ENCODE results near the gene MIOX. TPM values are rescaled to one million over a fixed set of nuclear protein-coding genes. Genes with fewer than 3 reads are reported as not detected.

MIOX gene
- total and polyA plus RNA-seq, 2 of the 13 experiments (the other 11 are each of a cell fraction or from before 2014, with no cell fraction given) = 1.5 to 2.9 TPM

DNA sequence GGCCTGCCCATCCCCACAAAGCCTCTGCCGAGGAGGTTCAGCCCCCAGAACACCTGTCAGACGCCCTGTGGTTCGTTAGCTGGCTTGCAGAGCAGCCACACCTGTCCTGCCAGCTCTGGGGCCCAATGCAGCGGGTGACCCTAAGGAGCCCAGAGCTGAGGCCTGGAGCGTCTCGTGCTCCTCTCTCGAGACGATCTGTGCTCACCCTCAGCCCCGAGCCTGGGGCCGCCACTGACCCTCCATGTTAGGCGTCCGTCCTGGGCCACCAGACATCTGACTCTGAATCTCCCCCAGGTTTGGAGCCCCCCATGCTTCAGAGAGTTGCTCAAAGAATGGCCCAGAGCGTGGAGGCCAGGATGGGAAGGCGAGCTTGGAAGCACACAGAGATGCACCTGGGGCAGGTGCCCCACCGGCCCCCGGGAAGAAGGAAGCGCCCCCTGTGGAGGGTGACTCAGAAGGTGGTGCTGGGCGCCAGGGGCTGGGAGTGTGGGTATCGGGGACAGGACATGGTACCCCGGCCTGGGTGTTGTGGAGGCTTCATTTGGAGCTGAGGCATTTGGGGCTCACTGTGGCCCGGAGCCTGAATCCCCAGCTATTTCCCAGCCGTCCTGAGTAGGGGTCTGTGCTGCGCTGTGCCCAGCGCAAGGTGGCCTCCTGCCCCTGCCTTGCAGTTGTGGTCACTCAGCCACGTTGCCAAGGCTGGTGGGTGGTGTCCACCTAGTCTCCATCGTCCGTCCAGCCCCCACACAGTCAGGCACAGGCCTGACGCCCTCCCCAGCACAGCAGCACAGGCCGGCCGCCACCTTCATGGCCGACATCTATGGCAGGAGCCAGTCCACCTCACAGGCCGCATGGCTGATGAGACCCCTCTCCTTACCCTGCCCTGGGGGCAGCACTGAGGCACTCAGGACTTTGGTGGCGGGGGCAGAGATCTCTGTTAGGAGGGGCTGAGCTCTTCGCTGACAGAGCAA, 48.1 kb upstream of the MIOX start:
- Histone ChIP-seq H2AFZ (ENCODE audit: low read length) (no peak overlapping the region), H3K79me2 (ENCODE audit: insufficient read depth, low read length) (no peaks in the 10 kb centered on the region)
- 94% methylated on average over 21 of the region's 34 CpGs for WGBS (ENCODE audit: low lambda C conversion rate)
- TF ChIP-seq NFRKB (IDR thresholded peaks at IDR 0.05) (no peak), SNAI1 (CRISPR knock-in tag; IDR thresholded peaks at IDR 0.05; ENCODE audit: borderline replicate concordance) (no peak), AGO2 (optimal IDR thresholded peaks at IDR 0.05; ENCODE audit: low read depth, low read length) (peak; percentile 16), MIER3 (CRISPR knock-in tag; IDR thresholded peaks at IDR 0.05; ENCODE audit: borderline replicate concordance) (no peak), KLF11 (CRISPR knock-in tag; IDR thresholded peaks at IDR 0.05) (no peak), RBFOX2 (IDR thresholded peaks at IDR 0.05; ENCODE audit: low read depth, low read length) (peak; percentile 15; the same call in 1 of the 2 replicates), PCBP1 (IDR thresholded peaks at IDR 0.05; ENCODE audit: borderline replicate concordance, low read depth, low read length) (no peak), XBP1 (CRISPR knock-in tag; IDR thresholded peaks at IDR 0.05) (no peak)
- TF ChIP-seq, protein P1, sequence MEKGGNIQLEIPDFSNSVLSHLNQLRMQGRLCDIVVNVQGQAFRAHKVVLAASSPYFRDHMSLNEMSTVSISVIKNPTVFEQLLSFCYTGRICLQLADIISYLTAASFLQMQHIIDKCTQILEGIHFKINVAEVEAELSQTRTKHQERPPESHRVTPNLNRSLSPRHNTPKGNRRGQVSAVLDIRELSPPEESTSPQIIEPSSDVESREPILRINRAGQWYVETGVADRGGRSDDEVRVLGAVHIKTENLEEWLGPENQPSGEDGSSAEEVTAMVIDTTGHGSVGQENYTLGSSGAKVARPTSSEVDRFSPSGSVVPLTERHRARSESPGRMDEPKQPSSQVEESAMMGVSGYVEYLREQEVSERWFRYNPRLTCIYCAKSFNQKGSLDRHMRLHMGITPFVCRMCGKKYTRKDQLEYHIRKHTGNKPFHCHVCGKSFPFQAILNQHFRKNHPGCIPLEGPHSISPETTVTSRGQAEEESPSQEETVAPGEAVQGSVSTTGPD (CRISPR knock-in tag; IDR thresholded peaks at IDR 0.05) = no peak
- TF ChIP-seq, protein P2, sequence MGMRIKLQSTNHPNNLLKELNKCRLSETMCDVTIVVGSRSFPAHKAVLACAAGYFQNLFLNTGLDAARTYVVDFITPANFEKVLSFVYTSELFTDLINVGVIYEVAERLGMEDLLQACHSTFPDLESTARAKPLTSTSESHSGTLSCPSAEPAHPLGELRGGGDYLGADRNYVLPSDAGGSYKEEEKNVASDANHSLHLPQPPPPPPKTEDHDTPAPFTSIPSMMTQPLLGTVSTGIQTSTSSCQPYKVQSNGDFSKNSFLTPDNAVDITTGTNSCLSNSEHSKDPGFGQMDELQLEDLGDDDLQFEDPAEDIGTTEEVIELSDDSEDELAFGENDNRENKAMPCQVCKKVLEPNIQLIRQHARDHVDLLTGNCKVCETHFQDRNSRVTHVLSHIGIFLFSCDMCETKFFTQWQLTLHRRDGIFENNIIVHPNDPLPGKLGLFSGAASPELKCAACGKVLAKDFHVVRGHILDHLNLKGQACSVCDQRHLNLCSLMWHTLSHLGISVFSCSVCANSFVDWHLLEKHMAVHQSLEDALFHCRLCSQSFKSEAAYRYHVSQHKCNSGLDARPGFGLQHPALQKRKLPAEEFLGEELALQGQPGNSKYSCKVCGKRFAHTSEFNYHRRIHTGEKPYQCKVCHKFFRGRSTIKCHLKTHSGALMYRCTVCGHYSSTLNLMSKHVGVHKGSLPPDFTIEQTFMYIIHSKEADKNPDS (CRISPR knock-in tag; IDR thresholded peaks at IDR 0.05) = no peak
- TF ChIP-seq, protein P3, sequence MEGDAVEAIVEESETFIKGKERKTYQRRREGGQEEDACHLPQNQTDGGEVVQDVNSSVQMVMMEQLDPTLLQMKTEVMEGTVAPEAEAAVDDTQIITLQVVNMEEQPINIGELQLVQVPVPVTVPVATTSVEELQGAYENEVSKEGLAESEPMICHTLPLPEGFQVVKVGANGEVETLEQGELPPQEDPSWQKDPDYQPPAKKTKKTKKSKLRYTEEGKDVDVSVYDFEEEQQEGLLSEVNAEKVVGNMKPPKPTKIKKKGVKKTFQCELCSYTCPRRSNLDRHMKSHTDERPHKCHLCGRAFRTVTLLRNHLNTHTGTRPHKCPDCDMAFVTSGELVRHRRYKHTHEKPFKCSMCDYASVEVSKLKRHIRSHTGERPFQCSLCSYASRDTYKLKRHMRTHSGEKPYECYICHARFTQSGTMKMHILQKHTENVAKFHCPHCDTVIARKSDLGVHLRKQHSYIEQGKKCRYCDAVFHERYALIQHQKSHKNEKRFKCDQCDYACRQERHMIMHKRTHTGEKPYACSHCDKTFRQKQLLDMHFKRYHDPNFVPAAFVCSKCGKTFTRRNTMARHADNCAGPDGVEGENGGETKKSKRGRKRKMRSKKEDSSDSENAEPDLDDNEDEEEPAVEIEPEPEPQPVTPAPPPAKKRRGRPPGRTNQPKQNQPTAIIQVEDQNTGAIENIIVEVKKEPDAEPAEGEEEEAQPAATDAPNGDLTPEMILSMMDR (CRISPR knock-in tag; IDR thresholded peaks at IDR 0.05) = peak; percentile 27; the same call in 1 of the 2 replicates

More for the DNA sequence above, 48.1 kb upstream of the MIOX start:
- Histone ChIP-seq H4K20me1 (ENCODE audit: insufficient read depth, low read length) (no peaks in the 10 kb centered on the region), H3K27ac (ENCODE audit: extremely low read length, insufficient read depth, low read length) (no peak overlapping the region), H3K4me1 (ENCODE audit: insufficient read depth, low read length) (no peaks in the 10 kb centered on the region), H3K9me3 (ENCODE audit: low read length) (no peaks in the 10 kb centered on the region), H3K27me3 (ENCODE audit: control insufficient read depth in 1 of 2, insufficient read depth in 2 of 2, low read length in 2 of 2) (no peaks in the 10 kb centered on the region), H3K4me3 (replicated peaks in 1 of 3; ENCODE audit: insufficient read depth in 1 of 3, low read depth in 2 of 3, low read length in 3 of 3) (no peak overlapping the region), H3K36me3 (replicated peaks in 1 of 2; ENCODE audit: control insufficient read depth in 1 of 2, insufficient read depth in 2 of 2, low read length in 2 of 2) (peaks cover 48 to 61% of the 10 kb centered on the region in 2 experiments; a peak in 4 of 5 replicates), H3K9ac (ENCODE audit: insufficient read depth, low read depth, low read length) (no peak overlapping the region), H3K4me2 (ENCODE audit: low read depth, low read length) (no peak overlapping the region)
- DNase-seq (ENCODE audit: low spot score) (no peak), FAIRE-seq (no peak), ATAC-seq (no peak)
- in situ Hi-C loops (cut with HindIII; ENCODE audit: extremely low pct_ligation_motif_present, low pct_unique_long_range_greater_than_20kb) = no loop called here
- ChIA-PET CTCF (ENCODE audit: low intra/inter-chr PET ratio, low total read pairs) (no interaction called here), POLR2A (no interaction called here)
- intact Hi-C loops (cut with micrococcal nuclease; ENCODE audit: unreplicated experiment) = no loop called here
- BruUV-seq (replicated peaks) = no TSS peak
